D721Med (cell line): ENCODE measurements around the gene AQR.

Source experiments
- DNase-seq: peaks from one replicate; pipeline ENCODE4 v3.0.0; 2011; ENCODE audit warnings: low spot score; ENCODE audit not compliant: insufficient read length
- FAIRE-seq: peaks from 2 replicates; lab custom pipeline; 2011; peaks lifted over from hg19 to GRCh38; lab: Jason Lieb, UNC
- TF ChIP-seq, protein P1 (sequence below): IDR thresholded peaks from 2 replicates; pipeline ENCODE4 v1.5.1; 2012; ENCODE audit warnings: mild to moderate bottlenecking, control low read depth; ENCODE audit not compliant: insufficient read depth; ENCODE audit errors: missing control alignments

Gene AQR

DNA sequence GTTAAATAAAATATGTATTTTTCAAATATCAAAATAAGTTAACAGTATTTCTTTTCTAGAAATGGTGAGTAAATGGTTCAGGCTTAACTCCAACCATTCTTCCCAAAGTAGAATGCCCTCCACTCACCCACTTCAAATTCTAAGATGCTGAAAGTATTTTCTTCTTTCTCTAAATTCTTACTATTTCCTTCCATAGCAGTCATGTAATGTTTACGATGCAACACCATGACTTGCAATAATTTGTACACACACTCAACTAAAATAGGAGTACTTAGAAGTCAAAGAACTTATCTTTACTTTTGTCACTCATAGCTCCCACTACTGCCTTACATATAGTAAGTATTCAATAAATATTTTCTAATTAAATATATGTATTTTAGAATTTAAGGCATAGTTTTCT lies 65.0 kb downstream of the AQR start:
- FAIRE-seq (no peak), DNase-seq (no peak)
- TF ChIP-seq, protein P1, sequence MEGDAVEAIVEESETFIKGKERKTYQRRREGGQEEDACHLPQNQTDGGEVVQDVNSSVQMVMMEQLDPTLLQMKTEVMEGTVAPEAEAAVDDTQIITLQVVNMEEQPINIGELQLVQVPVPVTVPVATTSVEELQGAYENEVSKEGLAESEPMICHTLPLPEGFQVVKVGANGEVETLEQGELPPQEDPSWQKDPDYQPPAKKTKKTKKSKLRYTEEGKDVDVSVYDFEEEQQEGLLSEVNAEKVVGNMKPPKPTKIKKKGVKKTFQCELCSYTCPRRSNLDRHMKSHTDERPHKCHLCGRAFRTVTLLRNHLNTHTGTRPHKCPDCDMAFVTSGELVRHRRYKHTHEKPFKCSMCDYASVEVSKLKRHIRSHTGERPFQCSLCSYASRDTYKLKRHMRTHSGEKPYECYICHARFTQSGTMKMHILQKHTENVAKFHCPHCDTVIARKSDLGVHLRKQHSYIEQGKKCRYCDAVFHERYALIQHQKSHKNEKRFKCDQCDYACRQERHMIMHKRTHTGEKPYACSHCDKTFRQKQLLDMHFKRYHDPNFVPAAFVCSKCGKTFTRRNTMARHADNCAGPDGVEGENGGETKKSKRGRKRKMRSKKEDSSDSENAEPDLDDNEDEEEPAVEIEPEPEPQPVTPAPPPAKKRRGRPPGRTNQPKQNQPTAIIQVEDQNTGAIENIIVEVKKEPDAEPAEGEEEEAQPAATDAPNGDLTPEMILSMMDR = no peak

DNA sequence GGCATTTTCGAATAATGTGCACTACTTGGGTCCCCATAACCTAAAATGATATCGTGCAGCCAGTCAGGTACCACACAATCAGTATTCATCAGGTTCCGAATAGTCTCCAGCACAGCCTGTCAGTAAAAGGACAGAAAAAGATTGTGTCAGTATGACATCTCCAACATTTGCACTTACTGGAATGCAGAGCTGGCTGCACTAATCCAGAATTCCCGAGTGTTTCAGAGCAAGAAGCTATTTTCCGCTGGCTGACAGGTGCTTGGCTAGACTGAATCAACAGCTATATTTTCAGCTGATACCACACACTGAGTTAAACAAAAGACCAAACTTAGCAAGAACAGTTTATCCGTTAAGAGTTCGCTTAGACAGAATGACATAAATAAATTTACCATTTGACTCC lies 68.8 kb downstream of the AQR start:
- FAIRE-seq = no peak
- no peak for DNase-seq
- TF ChIP-seq, protein P1 = no peak

DNA sequence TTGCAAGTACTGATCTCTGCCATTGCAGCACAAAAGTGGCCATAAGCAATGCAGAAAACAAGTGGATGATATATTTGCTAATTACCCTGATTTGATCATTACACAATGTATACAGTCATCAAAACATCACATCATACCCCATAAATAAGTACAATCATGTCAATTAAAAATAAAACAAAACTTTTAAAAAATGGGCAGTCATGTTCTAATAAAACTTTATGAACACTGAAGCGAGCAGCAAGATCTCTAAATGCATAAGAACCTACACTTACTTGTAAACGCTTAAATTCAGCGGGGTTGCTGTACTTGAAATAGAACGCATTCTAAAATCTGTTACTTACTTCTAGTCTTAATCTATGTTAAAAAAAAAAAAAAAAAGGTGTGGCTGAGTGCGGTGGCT lies 73.4 kb downstream of the AQR start:
- DNase-seq (no peak), FAIRE-seq (no peak)
- TF ChIP-seq, protein P1 = no peak

DNA sequence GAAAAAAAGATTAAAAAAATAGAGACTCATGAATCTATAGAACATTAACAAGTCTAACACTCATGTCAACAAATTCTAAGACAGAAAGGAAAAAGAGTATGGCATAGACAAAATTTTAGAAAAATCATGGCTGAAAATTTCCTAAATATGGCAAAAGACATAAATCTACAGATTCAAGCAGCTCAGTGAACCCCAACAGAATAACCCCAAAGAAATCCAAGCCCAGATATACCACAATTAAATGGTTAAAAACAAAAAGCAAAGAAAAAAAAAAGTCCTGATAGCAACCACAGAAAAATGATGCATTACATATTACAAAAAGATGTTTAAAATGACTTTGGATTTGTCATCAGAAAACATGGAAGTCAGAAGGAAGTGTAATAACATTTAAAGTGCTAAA lies 75.6 kb downstream of the AQR start:
- no peak for FAIRE-seq
- DNase-seq = no peak

DNA sequence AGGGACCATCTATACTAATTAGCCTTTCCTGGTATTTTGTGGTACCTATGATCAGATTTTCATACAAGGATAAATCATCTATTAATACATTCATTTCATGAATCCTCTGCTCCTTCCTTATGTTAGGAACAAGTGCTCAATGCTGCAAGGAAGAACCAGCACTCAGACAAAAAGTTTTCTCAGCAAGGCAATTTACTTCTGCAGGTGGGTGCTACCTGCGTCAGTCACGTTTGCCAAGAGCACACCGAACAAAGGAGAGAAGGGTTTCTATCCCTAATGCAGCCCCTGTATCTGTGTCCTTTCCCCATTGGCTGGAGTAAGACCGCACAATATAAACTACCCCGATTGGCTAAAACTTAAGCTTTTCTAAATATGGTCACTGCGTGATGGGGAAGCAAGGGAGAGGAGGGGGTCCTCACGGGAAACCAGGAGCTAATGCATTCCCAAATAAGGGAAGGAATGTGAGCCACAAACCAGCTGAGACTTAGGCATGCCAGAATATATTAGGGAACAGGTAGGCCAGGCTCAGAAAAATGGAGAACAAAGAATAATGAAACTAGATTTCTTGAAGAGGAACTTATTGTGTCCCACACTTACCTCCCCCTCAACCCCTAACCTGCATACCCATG lies 76.5 kb downstream of the AQR start:
- TF ChIP-seq, protein P1 = no peak
- DNase-seq (no peak), FAIRE-seq (no peak)

More for the DNA sequence above, 75.6 kb downstream of the AQR start:
- TF ChIP-seq, protein P1 = no peak

DNA sequence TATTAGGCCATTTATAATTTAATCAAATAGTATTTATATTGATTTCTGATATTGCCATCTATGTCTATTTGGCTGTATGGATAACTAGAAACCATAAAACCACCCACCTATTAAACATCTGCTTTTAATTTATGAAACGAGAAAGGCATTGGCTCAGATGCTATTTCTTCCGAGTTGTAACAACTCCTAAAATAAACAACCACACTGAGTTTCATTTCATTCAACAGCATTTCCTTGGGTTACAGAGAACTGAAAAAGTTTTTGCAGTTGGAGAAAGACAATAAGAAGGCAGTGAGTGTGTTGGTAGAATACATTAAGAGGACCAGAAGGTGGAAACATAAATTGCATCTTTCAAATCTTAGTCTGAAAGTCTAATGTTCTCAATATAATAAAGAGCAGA lies 79.1 kb downstream of the AQR start:
- DNase-seq = no peak
- FAIRE-seq = no peak
- TF ChIP-seq, protein P1 = no peak

- DNase-seq = no peak
- FAIRE-seq = no peak
- TF ChIP-seq, protein P1 = no peak
These were observed 80.1 kb downstream of the AQR start for GRCh38 chr15:34889476-34889875.
